Testis (tissue), 3 donors: ENCODE results near the gene REM2. TPM values are rescaled to one million over a fixed set of nuclear protein-coding genes. Genes with fewer than 3 reads are reported as not detected.

Experiments
- DNase-seq: peaks from one replicate; pipeline ENCODE4 v3.0.0-alpha.2; 2019
- H3K27ac ChIP-seq, 2 donors: fragments of 200-600 bp; sonication (generic); one replicate each; pipeline ENCODE4 v1.5.1; 2019
- H3K27me3 ChIP-seq: fragments of 200-600 bp; sonication (generic); one replicate; pipeline ENCODE4 v1.5.1; 2019
- H3K36me3 ChIP-seq: fragments of 200-600 bp; sonication (generic); one replicate; pipeline ENCODE4 v1.5.1; 2017; ENCODE audit warnings: low read depth; ENCODE audit errors: missing control alignments
- H3K4me1 ChIP-seq: fragments of 200-600 bp; sonication (generic); one replicate; pipeline ENCODE4 v1.5.1; 2019
- H3K4me3 ChIP-seq, 2 donors: fragments of 200-600 bp; sonication (generic); one replicate each; pipeline ENCODE4 v1.5.1; 2017 to 2019
- H3K9me3 ChIP-seq: fragments of 200-600 bp; sonication (generic); one replicate; pipeline ENCODE4 v1.5.1; 2017
- CTCF ChIP-seq, 3 experiments: fragments of 450-650 bp in 2 of 3; fragments of 200-600 bp in 1 of 3; sonication (generic) in 1 of 3; IDR thresholded peaks; one replicate each; pipeline ENCODE4 v1.5.1; 2016 to 2019; ENCODE audit warnings: antibody characterized with exemption in 3 of 3, mild to moderate bottlenecking in 2 of 3, moderate library complexity in 1 of 3
- POLR2A ChIP-seq: fragments of 450-650 bp; IDR thresholded peaks from one replicate; pipeline ENCODE4 v1.6.1; 2017; ENCODE audit warnings: antibody characterized with exemption, mild to moderate bottlenecking, moderate library complexity
- WGBS, 2 donors: methylation state at CpG; one replicate each; pipeline ENCODE4 v1.1.5; 2018; 5-methylcytosine and 5-hydroxymethylcytosine counted together
- intact Hi-C: fragments of 100-400 bp; cut with DNase I; formaldehyde crosslinking; loops from one replicate; pipeline ENCODE4 v1.15.1; 2023; ENCODE audit warnings: low total_unique reads
- polyA plus RNA-seq: library from polyadenylated mRNA; stranded (reverse); fragments of 350-450 nt; fragmentation: Illumina TruSeq; extraction: RNeasy Lipid Tissue Mini Kit (QIAGEN cat#74804); gene quantifications from one replicate; pipeline ENCODE4 v1.2.3, GENCODE V29; 2014; ENCODE audit warnings: low read depth, low replicate concordance; ENCODE audit not compliant: insufficient read depth
- total RNA-seq, 2 donors: library from RNA; depleted of rRNA; stranded (reverse); fragments of >200 nt; gene quantifications; one replicate each; pipeline ENCODE4 v1.2.3, GENCODE V29; 2016

Gene REM2
- total and polyA plus RNA-seq, 3 donors from 2014 or later, result 2.4 to 4.8 (median 2.9) TPM

- Histone ChIP-seq H3K9me3 (no peaks in the 10 kb centered on the region), H3K4me1 (no peaks in the 10 kb centered on the region), H3K36me3 (no peaks in the 10 kb centered on the region), H3K27ac (no peak overlapping the region), H3K27me3 (no peaks in the 10 kb centered on the region), H3K4me3 (no peak overlapping the region)
- TF ChIP-seq POLR2A (no peak), CTCF (IDR thresholded peaks at IDR 0.05) (no peak)
- DNase-seq, result no peak
- intact Hi-C loops, result no loop called here
- 92 to 94% methylated on average over 7 of the region's 7 CpGs for WGBS, 2 donors
Measured at GRCh38 chr14:22901799-22902198, 18.8 kb downstream of the REM2 start.

GRCh38 chr14:22903742-22904087 is 20.7 kb downstream of the REM2 start:
- DNase-seq, result no peak
- H3K9me3 ChIP-seq, result no peaks in the 10 kb centered on the region
- WGBS, 2 donors, result 65 to 85% methylated on average over 2 of the region's 2 CpGs
- H3K4me1 ChIP-seq, result no peaks in the 10 kb centered on the region
- no peaks in the 10 kb centered on the region for H3K27me3 ChIP-seq
- intact Hi-C loops, result no loop called here
- TF ChIP-seq CTCF (IDR thresholded peaks at IDR 0.05) (no peak), POLR2A (no peak)
- H3K27ac ChIP-seq, result peak overlapping the region in 1 of 2 donors; percentile 36
- no peak overlapping the region for H3K4me3 ChIP-seq
- H3K36me3 ChIP-seq, result no peaks in the 10 kb centered on the region

GRCh38 chr14:22905627-22906026 is 22.6 kb downstream of the REM2 start:
- H3K4me3 ChIP-seq, result no peak overlapping the region
- no peaks in the 10 kb centered on the region for H3K36me3 ChIP-seq
- H3K4me1 ChIP-seq, result no peaks in the 10 kb centered on the region
- H3K27me3 ChIP-seq, result no peaks in the 10 kb centered on the region
- TF ChIP-seq POLR2A (no peak), CTCF (IDR thresholded peaks at IDR 0.05) (no peak)
- H3K9me3 ChIP-seq, result no peaks in the 10 kb centered on the region
- DNase-seq, result no peak
- no peak overlapping the region for H3K27ac ChIP-seq
- intact Hi-C loops, result no loop called here
- 89 to 92% methylated on average over 4 of the region's 4 CpGs for WGBS, 2 donors

GRCh38 chr14:22906073-22906472 is 23.1 kb downstream of the REM2 start:
- TF ChIP-seq POLR2A, result no peak
- TF ChIP-seq CTCF (IDR thresholded peaks at IDR 0.05), result no peak
- intact Hi-C loops, result no loop called here
- 94 to 96% methylated on average over 20 of the region's 20 CpGs for WGBS, 2 donors
- H3K4me1 ChIP-seq, result no peaks in the 10 kb centered on the region
- no peaks in the 10 kb centered on the region for H3K27me3 ChIP-seq
- no peak overlapping the region for H3K27ac ChIP-seq
- H3K9me3 ChIP-seq, result no peaks in the 10 kb centered on the region
- no peak for DNase-seq
- no peaks in the 10 kb centered on the region for H3K36me3 ChIP-seq
- no peak overlapping the region for H3K4me3 ChIP-seq

- 83 to 86% methylated on average over 3 of the region's 3 CpGs for WGBS, 2 donors
- H3K36me3 ChIP-seq, result no peaks in the 10 kb centered on the region
- TF ChIP-seq CTCF (IDR thresholded peaks at IDR 0.05), result no peak
- no peak for TF ChIP-seq POLR2A
- intact Hi-C loops, result no loop called here
- H3K27me3 ChIP-seq, result no peaks in the 10 kb centered on the region
- H3K4me3 ChIP-seq, result no peak overlapping the region
- H3K9me3 ChIP-seq, result no peaks in the 10 kb centered on the region
- H3K27ac ChIP-seq, result no peak overlapping the region
- no peaks in the 10 kb centered on the region for H3K4me1 ChIP-seq
- DNase-seq, result no peak
Measured at GRCh38 chr14:22907429-22907828, 24.4 kb downstream of the REM2 start.
